Activated naive CD8-positive, alpha-beta T cell treated with anti-CD3 and anti-CD28 coated beads, Interleukin-2, amount 50 U/mL, for 16 hours (primary cell): ENCODE measurements around the gene CCR7.

ENCODE experiments used
- DNase-seq: peaks from one replicate; pipeline ENCODE4 v3.0.0-alpha.2; 2020; ENCODE audit warnings: low read depth, low spot score

Gene CCR7, protein sequence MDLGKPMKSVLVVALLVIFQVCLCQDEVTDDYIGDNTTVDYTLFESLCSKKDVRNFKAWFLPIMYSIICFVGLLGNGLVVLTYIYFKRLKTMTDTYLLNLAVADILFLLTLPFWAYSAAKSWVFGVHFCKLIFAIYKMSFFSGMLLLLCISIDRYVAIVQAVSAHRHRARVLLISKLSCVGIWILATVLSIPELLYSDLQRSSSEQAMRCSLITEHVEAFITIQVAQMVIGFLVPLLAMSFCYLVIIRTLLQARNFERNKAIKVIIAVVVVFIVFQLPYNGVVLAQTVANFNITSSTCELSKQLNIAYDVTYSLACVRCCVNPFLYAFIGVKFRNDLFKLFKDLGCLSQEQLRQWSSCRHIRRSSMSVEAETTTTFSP

DNA sequence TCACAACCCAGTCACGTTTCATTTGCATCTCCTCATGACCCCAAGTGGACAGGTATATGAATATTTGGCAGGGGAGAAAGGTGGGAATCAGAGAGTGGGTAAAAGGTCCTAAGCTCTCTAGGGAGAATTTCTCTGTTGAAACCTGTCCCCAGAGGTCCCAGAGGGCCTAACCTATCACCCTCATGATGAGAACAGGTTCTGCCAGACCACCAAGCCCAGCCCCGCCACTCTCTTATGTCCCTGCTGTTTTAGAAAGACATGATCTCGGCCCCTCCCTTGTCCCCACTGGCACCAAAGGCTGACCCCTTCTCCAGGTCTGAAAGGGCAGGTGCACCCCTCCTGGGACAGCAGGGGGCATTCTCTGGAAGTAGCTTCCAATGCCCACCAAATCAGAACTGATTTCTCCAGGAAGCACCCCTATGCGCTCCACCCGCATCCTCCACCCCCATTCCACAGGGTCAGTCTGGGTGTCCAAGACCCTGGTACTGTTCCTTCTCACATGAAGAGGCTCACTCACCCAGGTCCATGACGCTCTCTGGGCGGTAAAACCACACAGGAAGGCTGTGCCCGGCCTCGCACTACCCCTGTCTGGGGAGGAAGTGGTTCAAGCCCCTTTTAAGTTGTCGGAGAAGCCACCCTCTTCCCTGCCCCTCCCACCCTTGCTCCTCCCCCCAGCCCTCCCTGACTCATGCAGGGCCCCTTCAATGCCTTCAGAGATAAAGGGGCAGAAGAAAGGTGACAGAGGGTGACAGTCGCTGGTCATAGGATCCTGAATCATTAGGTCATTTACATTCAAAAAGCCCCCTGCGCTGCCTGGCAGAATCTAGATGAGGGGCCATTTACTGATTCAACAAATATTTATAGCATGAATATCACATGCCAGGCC is at the start of gene CCR7:
CCR7 (minus strand) TSS at position 590 of the 886 bp plus-strand sequence; CDS start at position 527, 63 bp downstream.
- peak; percentile 73 for DNase-seq

DNA sequence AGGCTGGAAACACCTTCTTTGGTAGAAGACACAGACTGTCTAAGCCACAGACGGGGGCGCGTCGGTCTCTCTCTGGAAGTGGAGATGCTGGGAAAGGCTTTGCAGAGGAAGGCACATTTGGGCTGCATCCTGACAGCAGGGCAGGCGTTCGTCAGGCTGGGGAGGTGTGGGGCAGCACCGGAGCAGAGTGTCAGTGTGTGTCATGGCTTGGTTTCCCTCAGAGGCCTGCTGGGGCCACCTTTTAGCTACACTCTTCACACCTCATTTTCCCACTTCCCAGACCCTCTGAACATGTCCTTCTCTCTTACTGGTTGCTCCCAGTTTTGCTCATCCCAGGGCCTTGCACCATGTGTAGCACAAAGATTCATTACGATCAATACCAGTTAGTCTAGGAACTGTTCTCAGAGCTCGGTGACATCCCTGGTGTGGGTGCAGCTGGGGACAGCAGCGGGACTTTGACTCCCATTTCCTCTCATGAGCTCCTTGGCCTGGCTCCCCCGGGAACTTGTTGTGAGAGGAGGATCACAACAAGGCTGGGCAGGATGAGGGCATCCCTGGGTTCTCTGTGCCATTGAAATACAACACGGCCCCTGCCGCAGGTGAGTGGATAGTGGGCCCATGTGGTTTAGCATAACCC is 49.3 kb upstream of the CCR7 start:
- no peak for DNase-seq

DNA sequence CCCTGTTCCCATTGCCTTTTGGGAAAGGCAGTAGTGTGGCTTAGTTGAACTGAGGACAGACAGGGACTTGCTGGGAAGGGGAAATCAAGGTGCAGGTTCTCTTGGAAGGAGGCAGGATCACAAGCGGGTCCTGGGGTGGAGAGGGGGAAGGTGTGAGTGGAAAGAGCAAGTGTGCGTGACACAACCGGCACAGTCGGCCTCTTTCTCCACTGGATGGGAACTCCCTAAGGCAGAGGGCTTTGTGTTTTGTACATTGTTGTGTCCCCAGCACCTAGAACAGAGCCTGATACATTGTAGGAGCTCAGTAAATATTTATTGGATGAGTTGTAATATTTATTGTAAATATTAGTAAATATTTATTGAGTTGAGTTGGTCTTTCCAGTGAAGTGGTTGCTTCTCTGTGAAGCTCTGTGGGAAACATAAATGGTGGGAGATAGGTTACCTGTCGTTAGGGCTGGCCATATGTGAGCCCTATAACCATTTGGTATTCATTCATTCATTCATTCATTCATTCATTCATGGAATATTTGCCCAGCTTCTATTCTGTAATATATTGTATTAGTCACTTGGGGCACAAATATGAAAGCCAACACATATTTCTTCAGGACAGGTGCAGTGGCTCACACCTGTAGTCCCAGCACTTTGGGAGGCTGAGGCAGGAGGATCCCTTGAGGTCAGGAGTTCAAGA is 48.3 kb upstream of the CCR7 start:
- DNase-seq: no peak

DNA sequence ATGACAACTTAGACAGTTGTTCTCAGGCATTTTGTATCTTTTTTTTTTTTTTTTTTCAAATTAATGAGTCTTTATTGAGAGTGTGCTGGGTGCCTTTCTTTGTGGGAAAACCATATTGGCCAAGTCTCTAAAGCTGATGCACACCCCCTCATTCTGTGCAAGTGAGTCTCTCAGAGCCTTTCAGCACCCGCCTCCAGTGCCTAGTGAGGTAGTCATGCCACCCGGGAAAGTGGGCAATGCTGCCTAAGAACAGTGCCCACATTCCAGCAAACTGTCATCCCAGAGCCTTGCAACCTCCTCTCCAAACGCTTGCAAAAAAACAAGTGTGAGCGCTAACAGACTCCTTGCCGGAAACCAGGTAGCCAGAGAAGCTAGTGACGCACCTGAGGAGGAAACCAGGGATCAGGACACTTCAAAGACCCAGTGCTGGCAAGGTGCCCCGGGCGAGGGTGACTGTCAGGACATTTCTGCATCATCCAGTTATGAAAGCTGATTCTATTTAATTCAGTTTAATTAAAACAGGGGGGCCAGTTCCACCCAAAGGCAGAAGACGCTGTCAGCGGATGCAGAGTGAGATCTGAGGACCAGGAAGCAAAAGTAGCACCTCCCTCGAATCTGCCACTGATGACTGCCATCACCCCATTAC is 47.5 kb upstream of the CCR7 start:
- no peak for DNase-seq

DNA sequence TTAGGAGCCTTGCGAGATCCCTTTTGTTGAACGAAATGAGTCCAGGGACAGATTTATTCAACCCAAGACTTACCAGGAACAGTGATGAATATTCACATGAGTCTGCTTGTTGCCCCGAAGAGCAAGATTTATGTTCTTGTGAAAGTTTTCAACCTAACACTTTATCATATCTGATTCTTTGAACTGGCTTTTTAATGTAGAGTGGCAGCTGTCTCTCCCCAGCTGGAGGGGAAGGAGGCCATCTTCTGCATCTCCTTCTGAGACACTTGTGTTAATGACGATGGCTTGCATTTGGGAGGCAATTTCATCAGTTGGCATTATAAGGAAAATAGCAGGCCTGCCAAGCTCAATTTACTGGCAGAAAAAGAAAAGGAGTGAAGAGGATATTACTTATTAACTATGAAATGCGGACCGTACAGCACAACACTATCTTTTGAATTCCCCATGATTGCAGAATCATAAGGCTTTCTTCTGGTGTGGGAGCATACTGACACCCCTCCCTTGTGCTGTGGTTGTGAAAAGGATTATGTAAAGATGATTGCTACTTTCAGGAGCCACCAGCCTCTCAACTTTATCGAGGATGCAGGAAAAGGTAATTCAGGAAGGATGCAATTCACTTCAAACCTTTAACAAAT is 46.7 kb upstream of the CCR7 start:
- no peak for DNase-seq

DNA sequence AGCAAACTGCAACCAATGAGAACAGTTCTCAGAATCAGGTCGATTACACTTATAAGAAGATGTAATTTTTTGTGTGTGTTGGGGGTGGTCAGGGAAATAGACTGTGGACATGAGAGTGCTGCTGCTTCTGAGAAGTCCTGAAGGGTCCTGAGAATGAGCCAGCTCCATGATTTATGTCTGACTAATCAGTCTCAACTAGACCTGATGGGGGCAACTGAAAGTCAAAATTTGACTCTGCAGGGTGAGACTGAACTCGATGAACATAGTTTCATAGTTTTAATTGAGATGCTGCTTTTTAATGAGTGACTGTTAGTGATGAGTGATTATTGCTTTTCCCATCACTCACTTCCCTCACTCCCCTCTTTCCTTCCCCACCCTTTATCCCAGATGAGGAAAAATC is 45.1 kb upstream of the CCR7 start:
- DNase-seq: no peak

DNA sequence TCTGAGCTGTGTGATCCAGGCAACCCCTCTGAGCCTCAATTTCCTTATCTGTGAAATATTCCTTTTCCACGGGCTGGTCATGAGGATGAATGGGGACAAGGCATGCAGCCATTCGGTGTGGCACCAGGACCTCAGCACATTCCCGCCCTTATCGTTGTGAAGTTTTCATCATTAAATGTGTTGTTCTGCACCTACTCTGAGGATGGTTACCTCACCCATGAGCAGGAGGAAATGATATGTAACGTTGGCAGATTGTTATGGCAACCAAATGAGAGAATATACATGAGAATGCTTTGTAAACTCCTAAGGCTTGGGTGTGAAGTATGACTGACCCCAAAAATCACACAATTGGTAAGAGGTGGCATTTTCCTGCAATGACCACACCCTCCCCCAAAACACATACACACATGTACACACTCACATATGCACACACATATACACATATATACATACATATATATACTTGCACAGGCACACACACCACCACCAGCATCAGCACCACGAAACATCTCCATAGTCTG is 42.8 kb upstream of the CCR7 start:
- no peak for DNase-seq

DNA sequence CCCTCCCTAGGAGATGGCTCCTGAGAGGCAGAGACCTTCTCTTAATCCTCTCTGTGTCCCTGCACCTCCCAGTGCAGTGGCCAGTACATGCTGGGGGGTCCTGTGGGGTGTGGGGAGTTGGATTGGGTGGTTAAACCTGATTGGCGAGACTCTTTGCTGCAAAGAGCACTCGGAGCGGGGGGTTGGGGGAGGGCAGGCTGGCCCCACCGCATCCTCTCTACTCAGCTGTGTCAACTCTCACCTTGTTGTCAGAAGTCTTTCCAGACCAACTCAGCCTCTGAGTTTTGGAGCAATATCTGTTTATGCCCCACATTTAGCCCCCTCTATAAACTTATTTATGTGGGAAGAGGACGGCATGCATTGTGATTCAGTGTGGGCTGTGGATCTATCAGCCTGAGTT is 42.4 kb upstream of the CCR7 start:
- DNase-seq: no peak

DNA sequence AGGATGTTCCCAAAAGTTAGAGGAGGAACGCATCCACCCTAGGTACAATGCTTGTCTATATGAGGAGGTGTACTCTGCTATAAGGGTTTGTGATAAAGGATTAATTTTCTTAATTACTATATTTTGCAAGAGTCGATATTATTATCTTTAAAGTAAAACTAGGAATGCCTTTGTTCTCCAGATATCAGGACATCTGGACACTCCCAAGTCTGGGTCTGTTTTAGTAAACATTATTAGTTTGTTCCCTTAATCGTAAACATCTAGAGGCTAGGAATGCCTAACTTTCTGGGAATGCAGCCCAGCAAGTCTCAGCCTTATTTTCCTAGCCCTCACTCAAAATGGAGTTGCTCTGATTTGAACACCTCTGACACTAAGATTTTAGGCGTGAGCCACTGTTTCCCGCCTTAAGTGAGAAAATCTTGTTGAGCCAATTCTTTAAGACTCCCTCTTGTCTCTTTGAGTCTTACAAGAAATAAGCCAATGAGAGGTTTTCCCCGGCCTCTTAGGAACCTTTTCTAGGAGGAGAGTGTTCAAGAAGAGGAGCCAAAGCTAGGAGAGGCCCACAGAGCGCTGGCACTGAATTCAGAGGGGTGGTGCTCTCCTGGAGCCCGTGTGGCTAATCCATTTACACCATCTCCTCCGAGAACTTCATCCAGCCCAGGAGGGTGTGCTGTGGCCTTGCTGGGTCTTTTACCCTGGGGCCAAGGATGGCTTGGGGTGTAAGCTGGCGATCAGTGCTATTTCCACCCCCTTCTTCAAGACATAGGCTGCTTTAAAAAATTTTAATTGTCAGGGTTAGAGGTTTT is 41.5 kb upstream of the CCR7 start:
- no peak for DNase-seq

DNA sequence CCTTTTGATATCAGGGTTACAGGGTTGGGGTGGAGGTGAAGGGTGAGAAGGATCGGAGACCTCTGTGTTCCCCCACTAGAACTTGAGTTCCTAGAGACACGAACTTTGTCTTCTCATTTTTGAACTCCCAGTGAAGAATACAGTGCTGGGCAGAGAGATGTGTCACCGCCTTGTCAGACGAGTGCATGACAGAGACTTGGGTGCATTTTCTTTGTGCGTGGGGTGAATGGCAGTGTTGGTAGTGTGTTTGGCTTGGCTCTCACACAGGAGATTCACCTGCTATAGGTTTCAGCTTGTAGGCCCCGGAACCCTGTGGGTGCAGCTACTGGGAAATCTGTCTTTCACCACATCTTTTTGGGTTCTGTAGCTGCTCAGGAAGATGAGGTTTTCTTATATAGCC is 40.0 kb upstream of the CCR7 start:
- DNase-seq: peak; percentile 52

DNA sequence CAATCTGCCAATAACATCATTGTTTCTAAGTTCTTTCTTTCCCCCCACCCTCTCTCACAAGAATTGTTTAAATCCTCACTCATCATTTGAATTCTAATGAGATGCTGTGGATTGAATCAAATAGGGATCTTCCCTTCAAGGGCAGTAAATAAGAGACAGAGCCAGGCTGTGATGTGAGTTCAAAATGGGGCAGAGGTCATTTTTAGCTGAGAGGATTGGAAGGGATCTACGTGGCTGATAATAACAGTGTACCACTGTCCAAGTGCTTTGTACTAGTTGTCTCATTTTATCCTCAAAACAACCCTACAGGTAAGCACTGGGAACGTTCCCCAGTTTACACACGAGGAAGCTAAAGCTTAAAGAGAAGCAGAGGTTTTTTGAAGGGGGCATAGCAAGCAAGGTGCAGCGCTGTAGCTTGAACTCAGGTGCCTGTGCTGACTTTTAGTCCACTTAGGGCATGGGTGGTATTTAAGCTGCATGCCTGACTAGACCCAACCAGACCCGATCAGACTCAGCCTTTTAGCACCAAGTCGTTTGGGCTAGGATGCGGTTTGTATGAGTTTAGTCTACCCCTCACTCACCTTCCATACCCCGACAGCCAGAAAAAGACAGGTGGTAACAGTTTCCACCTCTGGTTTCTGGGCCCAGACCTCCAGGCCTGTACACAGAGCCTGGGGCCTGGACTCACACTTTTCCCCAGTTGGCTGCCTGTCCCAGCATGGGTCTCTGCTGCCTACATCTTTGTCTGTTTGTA is 39.2 kb upstream of the CCR7 start:
- DNase-seq: no peak

DNA sequence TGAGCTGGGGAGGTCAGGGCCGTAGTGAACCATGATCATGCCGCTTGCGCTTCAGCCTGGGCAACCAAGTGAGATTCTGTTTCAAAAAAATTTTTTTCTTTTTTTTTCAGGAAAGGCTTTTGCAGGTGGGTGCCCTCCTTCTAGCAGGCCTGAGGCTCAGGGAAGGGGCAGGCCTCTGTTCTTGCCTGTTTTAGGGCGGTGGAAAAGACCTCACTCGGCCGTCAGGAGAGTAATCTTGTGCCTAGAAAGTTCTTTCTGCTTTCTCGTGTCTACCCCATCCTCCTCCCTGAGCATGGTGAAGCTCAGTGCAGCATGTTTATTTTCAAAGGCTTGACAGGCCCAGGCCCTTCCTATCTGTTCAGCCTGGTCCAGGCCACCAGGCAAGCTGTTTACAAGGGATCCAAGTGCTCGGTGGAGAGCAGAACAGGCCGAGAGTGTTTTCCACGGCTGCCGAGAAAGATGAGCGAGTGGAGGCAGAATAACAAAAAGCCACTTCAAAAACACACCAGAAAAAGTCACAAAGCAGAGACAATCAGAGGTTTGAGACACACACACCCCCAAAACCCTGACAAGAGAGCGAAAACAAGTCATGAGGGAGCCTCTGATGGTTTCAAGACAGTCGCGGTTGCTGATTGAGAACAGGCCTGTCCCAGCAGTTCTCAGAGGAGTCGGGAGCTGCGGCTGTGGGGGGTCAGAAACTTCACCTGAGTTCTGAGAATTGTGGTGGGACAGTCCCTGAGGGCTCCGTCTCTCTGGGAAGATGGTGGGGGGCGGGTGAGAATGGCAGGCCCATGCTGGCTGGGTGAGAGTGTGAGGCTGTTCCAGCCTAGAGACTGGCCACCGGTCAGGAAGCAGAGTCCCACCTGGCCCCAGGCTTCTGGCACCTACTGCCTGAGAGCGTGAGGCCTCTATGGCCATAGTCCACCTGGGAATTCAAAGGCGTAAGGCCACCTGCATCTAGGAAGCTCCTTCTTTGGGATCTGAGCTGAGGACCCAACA is 37.5 kb upstream of the CCR7 start:
- peak; percentile 64 for DNase-seq

DNA sequence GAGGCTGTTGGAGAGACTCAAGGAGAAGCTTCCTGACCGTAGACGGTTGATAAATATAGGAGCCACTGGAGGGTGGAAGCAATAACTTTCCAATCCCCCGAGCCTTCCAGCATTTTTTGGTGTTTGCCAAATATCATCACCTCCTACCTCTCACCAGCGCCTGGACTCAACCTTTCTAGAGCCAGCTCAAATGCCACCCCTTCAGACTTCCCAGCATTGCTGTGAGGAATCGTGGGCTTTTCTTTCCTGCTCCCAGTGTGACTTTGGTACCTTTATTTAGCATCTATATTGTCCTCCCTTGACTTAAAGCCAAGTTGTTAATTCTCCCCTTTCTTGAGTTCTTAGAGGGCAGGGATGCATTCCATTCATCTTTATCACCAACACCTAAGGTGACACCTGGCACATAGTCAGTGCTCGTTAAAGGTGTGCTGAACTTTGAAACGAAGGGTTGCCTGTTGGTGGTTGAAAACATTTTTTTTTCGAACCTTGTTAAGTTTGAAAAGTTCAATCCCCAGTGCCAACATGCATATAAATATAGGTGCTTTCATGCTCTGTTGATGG is 35.3 kb upstream of the CCR7 start:
- no peak for DNase-seq

DNA sequence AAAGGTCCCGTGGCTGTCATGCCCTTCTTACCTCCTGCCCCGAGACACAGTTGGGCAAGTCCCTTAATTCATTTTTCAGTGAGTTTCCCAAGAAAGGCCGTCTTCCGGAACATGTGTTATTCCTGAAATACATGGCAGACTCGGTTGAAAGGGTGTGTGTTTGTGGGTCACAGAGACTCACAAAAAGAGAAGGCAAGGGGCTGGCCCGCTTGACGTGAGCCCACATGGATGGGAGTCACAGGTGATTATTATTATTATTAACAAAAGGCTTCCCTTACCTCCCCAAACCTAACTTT is 34.1 kb upstream of the CCR7 start:
- DNase-seq: no peak

DNA sequence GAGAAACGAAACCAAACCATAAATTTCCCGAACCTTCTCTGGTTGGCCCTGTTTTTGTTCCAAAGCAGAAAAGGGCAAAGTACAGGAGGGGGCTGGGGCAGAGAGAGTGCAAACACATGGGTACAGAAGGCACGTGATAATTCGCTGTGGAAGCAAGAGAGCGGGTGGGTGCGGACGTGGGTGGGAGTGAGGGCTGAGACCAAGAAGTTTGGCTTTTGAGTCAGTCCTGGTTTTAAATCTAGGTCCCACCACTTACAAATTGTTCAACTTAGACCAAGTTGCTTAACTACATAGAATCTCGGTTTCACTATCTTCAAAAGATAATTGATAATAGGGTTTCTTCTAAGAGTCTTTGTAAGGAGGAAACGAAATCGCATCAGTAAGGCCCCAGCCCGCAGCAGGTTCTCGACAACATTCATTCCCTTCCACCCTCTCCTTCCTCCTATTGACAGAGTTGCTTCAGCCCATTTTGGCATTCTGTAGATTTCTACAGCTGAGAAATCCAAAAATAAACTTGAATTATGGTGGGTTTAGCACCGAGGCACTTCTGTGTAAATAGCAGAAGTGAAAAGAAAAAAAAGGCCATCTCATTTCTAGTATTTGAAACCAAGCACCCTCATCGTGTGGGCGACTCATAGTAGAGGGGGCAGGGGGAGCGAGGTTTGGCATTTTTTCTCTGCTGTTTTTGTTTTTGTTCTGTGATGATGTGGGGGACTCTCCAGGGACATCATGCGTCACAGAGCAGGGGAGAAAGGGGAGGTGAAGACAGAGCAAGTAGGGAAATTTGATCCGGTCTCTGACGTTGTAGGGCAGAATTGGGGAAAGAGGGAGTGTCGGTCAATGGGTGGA is 33.6 kb upstream of the CCR7 start:
- peak; percentile 78 for DNase-seq

DNA sequence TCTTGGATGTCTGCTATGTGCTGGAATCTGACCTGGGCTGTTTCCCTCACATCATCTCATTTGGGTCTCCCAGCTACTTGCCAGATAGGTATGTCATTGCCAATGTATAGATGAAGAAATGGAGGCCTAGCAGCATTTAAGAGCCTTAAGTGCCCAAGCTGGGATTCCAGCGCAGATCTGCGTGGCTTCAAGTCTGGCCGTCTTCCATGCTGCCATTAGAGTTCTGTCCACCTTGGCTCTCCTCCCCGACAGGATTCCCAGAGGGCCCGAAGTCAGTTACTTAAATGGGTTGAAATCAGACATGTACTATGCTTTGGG is 33.0 kb upstream of the CCR7 start:
- no peak for DNase-seq
